CD4-positive, alpha-beta memory T cell (primary cell): ENCODE results near the gene POU5F1. TPM values are rescaled to one million over a fixed set of nuclear protein-coding genes. Genes with fewer than 3 reads are reported as not detected.

Experiments
- CTCF ChIA-PET: fragments of 350-600 bp; sonication (Branson Sonifier 250); formaldehyde crosslinking; loops from one replicate; lab custom pipeline; 2021; ENCODE audit warnings: inconsistent platforms; ENCODE audit not compliant: partially characterized antibody; lab: Charles Lee
- POLR2A ChIA-PET: fragments of 350-600 bp; sonication (Branson Sonifier 250); formaldehyde crosslinking; loops from one replicate; lab custom pipeline; 2021; ENCODE audit not compliant: partially characterized antibody; lab: Charles Lee
- DNase-seq, 5 donors: peaks; one replicate each; pipeline versions ENCODE4 v3.0.0 to v3.0.0-alpha.2; 2020 to 2022; ENCODE audit warnings: mixed read lengths in 1 of 5
- H3K27ac ChIP-seq: one replicate; pipeline ENCODE4 v1.7.0; 2013; ENCODE audit warnings: low read depth, low read length
- H3K27me3 ChIP-seq: 2 replicates; pipeline ENCODE4 v1.7.0; 2013; ENCODE audit warnings: mild to moderate bottlenecking, low read length, moderate library complexity; ENCODE audit not compliant: insufficient read depth
- H3K36me3 ChIP-seq: 2 replicates; pipeline ENCODE4 v1.7.0; 2013; ENCODE audit warnings: mild to moderate bottlenecking, low read length, moderate library complexity; ENCODE audit not compliant: insufficient read depth
- H3K4me1 ChIP-seq: 2 replicates; pipeline ENCODE4 v1.7.0; 2013; ENCODE audit warnings: mild to moderate bottlenecking, low read length, moderate library complexity; ENCODE audit not compliant: insufficient read depth
- H3K4me3 ChIP-seq, 2 donors: one replicate each; pipeline ENCODE4 v1.7.0; 2013; ENCODE audit warnings: low read length in 2 of 2, mild to moderate bottlenecking in 1 of 2
- H3K9me3 ChIP-seq, 2 donors: one replicate each; pipeline ENCODE4 v1.7.0; 2013; ENCODE audit warnings: low read length in 2 of 2, control low read depth in 1 of 2; ENCODE audit not compliant: control insufficient read depth in 1 of 2
- H3K27ac Mint-ChIP-seq, 7 donors: one replicate each; pipeline ENCODE4 v1.8.0; 2020 to 2021; ENCODE audit warnings: mixed read lengths in 7 of 7, mild to moderate bottlenecking in 6 of 7, inconsistent platforms in 3 of 7, moderate library complexity in 3 of 7
- H3K27me3 Mint-ChIP-seq, 2 donors: one replicate each; pipeline ENCODE4 v1.8.0; 2020 to 2021; ENCODE audit warnings: mixed read lengths in 2 of 2
- H3K36me3 Mint-ChIP-seq, 2 donors: one replicate each; pipeline ENCODE4 v1.8.0; 2020 to 2021; ENCODE audit warnings: mixed read lengths in 2 of 2, inconsistent platforms in 1 of 2, mild to moderate bottlenecking in 1 of 2
- H3K4me1 Mint-ChIP-seq, 4 donors: one replicate each; pipeline ENCODE4 v1.8.0; 2020 to 2021; ENCODE audit warnings: mixed read lengths in 4 of 4, mild to moderate bottlenecking in 1 of 4
- H3K4me3 Mint-ChIP-seq, 8 donors: one replicate each; pipeline ENCODE4 v1.8.0; 2020 to 2021; ENCODE audit warnings: mixed read lengths in 8 of 8, mild to moderate bottlenecking in 7 of 8, moderate library complexity in 6 of 8, inconsistent platforms in 3 of 8
- H3K9me3 Mint-ChIP-seq, 8 donors: one replicate each; pipeline ENCODE4 v1.8.0; 2020 to 2021; ENCODE audit warnings: mixed read lengths in 8 of 8, mild to moderate bottlenecking in 5 of 8, inconsistent platforms in 3 of 8, moderate library complexity in 1 of 8
- intact Hi-C: fragments of 100-400 bp; cut with micrococcal nuclease; formaldehyde crosslinking; loops from one replicate; pipeline ENCODE4 v1.15.1; 2023
- polyA plus RNA-seq, 2 donors: library from polyadenylated mRNA; unstranded; fragments of 300-500 nt; fragmentation: Illumina TruSeq; gene quantifications; one replicate each; pipeline ENCODE4 v1.2.3, GENCODE V29; 2021
- total RNA-seq, 2 experiments: library from RNA; stranded (reverse); gene quantifications; one replicate each; pipeline ENCODE4 v1.2.3, GENCODE V29; 2021

Gene POU5F1
- total and polyA plus RNA-seq, 4 experiments from 2014 or later, result not detected

DNA sequence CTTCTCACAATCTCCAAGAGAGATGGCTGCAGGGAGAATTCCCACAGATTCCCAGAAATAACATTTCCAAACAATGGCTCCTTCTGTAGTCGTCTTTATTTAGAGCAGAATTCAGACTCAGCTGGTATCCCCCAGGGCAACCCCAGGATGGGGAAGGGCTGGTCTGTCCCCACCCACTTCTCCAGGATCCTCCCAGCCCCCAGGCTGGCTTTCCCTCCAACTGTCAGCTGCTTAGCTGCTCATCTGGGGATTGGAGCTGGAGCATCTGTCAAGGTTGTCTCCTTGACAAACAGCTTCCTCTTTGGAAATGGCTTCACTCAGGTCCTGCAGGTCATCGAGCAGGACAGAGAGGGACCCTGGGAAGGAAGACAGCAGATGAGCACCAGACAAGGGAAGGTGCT is 28.1 kb downstream of the POU5F1 start:
- CTCF ChIA-PET, result interaction anchor here (0.9 to 1.8 kb wide), 3 partner anchors 12 to 224 kb away, joined by 3 to 5 read pairs (median 4); no protein-coding TSS in a partner anchor
- H3K27ac Mint-ChIP-seq, result peak overlapping the region in 1 of 7 donors; percentile 55
- POLR2A ChIA-PET, result interaction anchor here (1.6 kb wide), 1 partner anchor 17 kb away, joined by 4 read pairs; no protein-coding TSS in a partner anchor
- Histone ChIP-seq H3K27me3 (no peaks in the 10 kb centered on the region), H3K27ac (no peak overlapping the region), H3K4me3 (no peak overlapping the region), H3K4me1 (peaks cover 5% of the 10 kb centered on the region), H3K36me3 (no peaks in the 10 kb centered on the region), H3K9me3 (no peaks in the 10 kb centered on the region)
- peaks cover 4 to 11% of the 10 kb centered on the region in 2 donors for H3K36me3 Mint-ChIP-seq
- H3K9me3 Mint-ChIP-seq, result no peaks in the 10 kb centered on the region
- no peak for DNase-seq
- H3K4me1 Mint-ChIP-seq, result peaks cover 3 to 10% (median 4%) of the 10 kb centered on the region in 4 donors
- peaks cover 0 to 2% of the 10 kb centered on the region in 2 donors for H3K27me3 Mint-ChIP-seq
- no peak overlapping the region for H3K4me3 Mint-ChIP-seq
- intact Hi-C loops, result no loop called here

- Histone ChIP-seq H3K27me3 (no peaks in the 10 kb centered on the region), H3K36me3 (no peaks in the 10 kb centered on the region), H3K4me3 (no peak overlapping the region), H3K9me3 (no peaks in the 10 kb centered on the region), H3K27ac (no peak overlapping the region), H3K4me1 (peaks cover 5% of the 10 kb centered on the region)
- peaks cover 0 to 2% of the 10 kb centered on the region in 2 donors for H3K27me3 Mint-ChIP-seq
- intact Hi-C loops, result no loop called here
- ChIA-PET POLR2A (interaction anchor here (1.6 kb wide), 1 partner anchor 18 kb away, joined by 4 read pairs; no protein-coding TSS in a partner anchor), CTCF (interaction anchor here (1.5 kb wide), 1 partner anchor 14 kb away, joined by 3 read pairs; no protein-coding TSS in a partner anchor)
- H3K9me3 Mint-ChIP-seq, result no peaks in the 10 kb centered on the region
- peaks cover 3 to 11% (median 5%) of the 10 kb centered on the region in 4 donors for H3K4me1 Mint-ChIP-seq
- H3K4me3 Mint-ChIP-seq, result no peak overlapping the region
- H3K36me3 Mint-ChIP-seq, result peaks cover 2 to 9% of the 10 kb centered on the region in 2 donors
- no peak overlapping the region for H3K27ac Mint-ChIP-seq
- DNase-seq, result no peak
These were observed 29.8 kb downstream of the POU5F1 start for GRCh38 chr6:31140643-31141042.

- Mint-ChIP-seq H3K36me3 (peaks cover 0 to 5% of the 10 kb centered on the region in 2 donors), H3K27ac (peak overlapping the region in 2 of 7 donors; percentile 32 to 63), H3K27me3 (peaks cover 0 to 2% of the 10 kb centered on the region in 2 donors), H3K9me3 (no peaks in the 10 kb centered on the region), H3K4me1 (peaks cover 3 to 11% (median 5%) of the 10 kb centered on the region in 4 donors), H3K4me3 (no peak overlapping the region)
- Histone ChIP-seq H3K4me1 (peaks cover 5% of the 10 kb centered on the region), H3K9me3 (no peaks in the 10 kb centered on the region), H3K36me3 (no peaks in the 10 kb centered on the region), H3K27ac (no peak overlapping the region), H3K27me3 (no peaks in the 10 kb centered on the region), H3K4me3 (no peak overlapping the region)
- ChIA-PET CTCF (interaction anchor here (1.2 to 5.2 kb wide), 6 partner anchors 10 to 227 kb away, joined by 3 to 67 read pairs (median 8); no protein-coding TSS in a partner anchor), POLR2A (interaction anchor here (3.2 to 3.4 kb wide), 2 partner anchors 58 to 227 kb away, joined by 13 to 19 read pairs; no protein-coding TSS in a partner anchor)
- DNase-seq, result no peak
- intact Hi-C loops, result loop anchor here (5.0 kb wide), 1 partner anchor 248 kb away; no protein-coding TSS in a partner anchor
These were observed 30.9 kb downstream of the POU5F1 start for GRCh38 chr6:31139599-31139998.

- intact Hi-C loops, result loop anchor here (5.0 kb wide), 1 partner anchor 248 kb away; no protein-coding TSS in a partner anchor
- peaks cover 0 to 2% of the 10 kb centered on the region in 2 donors for H3K27me3 Mint-ChIP-seq
- CTCF ChIA-PET, result interaction anchor here (1.1 to 5.2 kb wide), 9 partner anchors 8 to 238 kb away, joined by 3 to 67 read pairs (median 10); no protein-coding TSS in a partner anchor
- Histone ChIP-seq H3K27ac (no peak within 1 kb of the TSS), H3K36me3 (no peaks in the 10 kb centered on the region), H3K4me3 (no peak within 1 kb of the TSS), H3K4me1 (peaks cover 5% of the 10 kb centered on the region), H3K27me3 (no peaks in the 10 kb centered on the region), H3K9me3 (no peaks in the 10 kb centered on the region)
- H3K27ac Mint-ChIP-seq, result peak within 1 kb of the TSS in 2 of 7 donors; percentile 32 to 63
- peak within 1 kb of the TSS in 4 of 8 donors; percentile 22 to 86 (median 56) for H3K4me3 Mint-ChIP-seq
- peaks cover 3 to 11% (median 5%) of the 10 kb centered on the region in 4 donors for H3K4me1 Mint-ChIP-seq
- H3K36me3 Mint-ChIP-seq, result no peaks in the 10 kb centered on the region
- POLR2A ChIA-PET, result interaction anchor here (0.7 to 3.4 kb wide), 3 partner anchors 58 to 228 kb away, joined by 3 to 19 read pairs (median 13); no protein-coding TSS in a partner anchor
- DNase-seq, result no peak
- no peaks in the 10 kb centered on the region for H3K9me3 Mint-ChIP-seq
These were observed 31.5 kb downstream of the POU5F1 start, which contains the start of gene PSORS1C2 for GRCh38 chr6:31138982-31139381. Gene PSORS1C2 (minus strand): TSS chr6:31139066. CDS start chr6:31139026, 40 bp downstream.

DNA sequence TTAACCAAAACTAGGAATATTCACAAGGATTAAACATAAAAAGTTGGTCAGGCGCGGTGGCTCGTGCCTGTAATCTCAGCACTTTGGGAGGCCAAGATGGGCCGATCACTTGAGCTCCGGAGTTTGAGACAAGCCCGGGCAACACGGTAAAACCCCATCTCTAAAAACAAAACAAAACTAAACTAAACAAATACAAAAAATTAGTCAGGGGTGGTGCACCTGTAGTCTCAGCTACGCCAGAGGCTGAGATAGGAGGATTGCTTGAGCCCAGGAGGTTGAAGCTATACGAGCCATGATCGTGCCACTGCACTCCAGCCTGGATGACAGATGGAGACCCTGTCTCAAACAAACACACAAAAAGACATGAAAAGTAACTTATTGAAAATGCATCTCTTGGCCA is 34.8 kb downstream of the POU5F1 start:
- intact Hi-C loops, result loop anchor here (2.0 to 5.0 kb wide), 2 partner anchors 239 to 252 kb away; no protein-coding TSS in a partner anchor
- POLR2A ChIA-PET, result no interaction called here
- H3K9me3 ChIP-seq, result no peaks in the 10 kb centered on the region

GRCh38 chr6:31132806-31133205 is 37.7 kb downstream of the POU5F1 start:
- DNase-seq, result no peak
- Histone ChIP-seq H3K27ac (no peak overlapping the region), H3K9me3 (no peaks in the 10 kb centered on the region), H3K4me1 (peaks cover 7% of the 10 kb centered on the region), H3K36me3 (no peaks in the 10 kb centered on the region), H3K27me3 (no peaks in the 10 kb centered on the region), H3K4me3 (no peak overlapping the region)
- no peaks in the 10 kb centered on the region for H3K36me3 Mint-ChIP-seq
- POLR2A ChIA-PET, result no interaction called here
- H3K4me3 Mint-ChIP-seq, result no peak overlapping the region
- peaks cover 6 to 12% (median 9%) of the 10 kb centered on the region in 4 donors for H3K4me1 Mint-ChIP-seq
- no peaks in the 10 kb centered on the region for H3K9me3 Mint-ChIP-seq
- intact Hi-C loops, result no loop called here
- peaks cover 3 to 7% of the 10 kb centered on the region in 2 donors for H3K27me3 Mint-ChIP-seq
- H3K27ac Mint-ChIP-seq, result no peak overlapping the region
- CTCF ChIA-PET, result interaction anchor here (1.2 to 7.8 kb wide), 5 partner anchors 11 to 235 kb away, joined by 3 to 56 read pairs (median 16); no protein-coding TSS in a partner anchor

More for the DNA sequence above, 34.8 kb downstream of the POU5F1 start:
- Histone ChIP-seq H3K4me1 (peaks cover 5% of the 10 kb centered on the region), H3K27ac (no peak overlapping the region), H3K36me3 (no peaks in the 10 kb centered on the region), H3K27me3 (no peaks in the 10 kb centered on the region), H3K4me3 (no peak overlapping the region)
- CTCF ChIA-PET, result interaction anchor here (0.7 to 5.2 kb wide), 5 partner anchors 8 to 231 kb away, joined by 3 to 67 read pairs (median 5); no protein-coding TSS in a partner anchor
- no peak for DNase-seq
- no peak overlapping the region for H3K4me3 Mint-ChIP-seq
- H3K9me3 Mint-ChIP-seq, result no peaks in the 10 kb centered on the region
- peaks cover 0 to 2% of the 10 kb centered on the region in 2 donors for H3K27me3 Mint-ChIP-seq
- H3K36me3 Mint-ChIP-seq, result no peaks in the 10 kb centered on the region
- H3K4me1 Mint-ChIP-seq, result peaks cover 3 to 11% (median 5%) of the 10 kb centered on the region in 4 donors
- no peak overlapping the region for H3K27ac Mint-ChIP-seq

DNA sequence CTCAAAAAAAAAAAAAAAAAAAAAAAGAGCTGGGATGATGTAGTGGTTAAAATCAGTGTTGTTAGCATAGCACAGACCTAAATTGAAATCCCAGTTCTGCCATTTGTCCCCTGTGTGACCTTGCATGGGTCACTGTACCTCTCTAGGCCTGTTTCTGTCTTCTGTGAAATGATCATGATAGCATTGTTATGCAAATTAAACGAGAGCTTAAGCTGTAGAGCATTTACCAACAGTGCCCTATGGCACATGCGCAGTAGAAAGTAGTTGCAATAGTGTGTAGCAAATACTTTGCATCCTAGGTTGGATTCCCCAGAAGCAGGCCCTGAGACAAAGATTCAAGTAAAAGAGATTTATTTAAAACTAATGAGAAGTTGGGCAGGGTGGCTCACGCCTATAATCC is 38.9 kb downstream of the POU5F1 start:
- intact Hi-C loops, result no loop called here
- Mint-ChIP-seq H3K27ac (no peak overlapping the region), H3K36me3 (no peaks in the 10 kb centered on the region), H3K4me3 (no peak overlapping the region), H3K9me3 (no peaks in the 10 kb centered on the region), H3K27me3 (peaks cover 3 to 6% of the 10 kb centered on the region in 2 donors), H3K4me1 (peaks cover 2 to 8% (median 6%) of the 10 kb centered on the region in 4 donors)
- Histone ChIP-seq H3K4me1 (peaks cover 3% of the 10 kb centered on the region), H3K27me3 (no peaks in the 10 kb centered on the region), H3K27ac (no peak overlapping the region), H3K4me3 (no peak overlapping the region), H3K36me3 (no peaks in the 10 kb centered on the region), H3K9me3 (no peaks in the 10 kb centered on the region)
- CTCF ChIA-PET, result interaction anchor here (1.6 to 7.8 kb wide), 7 partner anchors 15 to 236 kb away, joined by 5 to 56 read pairs (median 16); partner anchors contain the start of gene PSORS1C1
- DNase-seq, result no peak
- POLR2A ChIA-PET, result no interaction called here
